Adrenal gland (tissue), 5 donors: Measurements from ENCODE around the gene NRXN3.

Source experiments
- POLR2A ChIP-seq, 2 donors: fragments of 450-650 bp; IDR thresholded peaks; one replicate each; pipeline ENCODE4 v1.6.1; 2017; ENCODE audit warnings: antibody characterized with exemption in 2 of 2, mild to moderate bottlenecking in 2 of 2, moderate library complexity in 1 of 2
- TF ChIP-seq, protein P1 (sequence below), 6 experiments: fragments of 450-650 bp in 4 of 6; fragments of 200-600 bp in 2 of 6; sonication (generic) in 1 of 6; IDR thresholded peaks; 1 replicate in 5 of 6; 2 replicates in 1 of 6; pipeline versions ENCODE4 v1.5.1 to v1.8.0; 2016 to 2021; ENCODE audit warnings: antibody characterized with exemption in 6 of 6, mild to moderate bottlenecking in 2 of 6, moderate library complexity in 1 of 6
- donor health status: DM: no; HTN: no; CAD: no.

DNA sequence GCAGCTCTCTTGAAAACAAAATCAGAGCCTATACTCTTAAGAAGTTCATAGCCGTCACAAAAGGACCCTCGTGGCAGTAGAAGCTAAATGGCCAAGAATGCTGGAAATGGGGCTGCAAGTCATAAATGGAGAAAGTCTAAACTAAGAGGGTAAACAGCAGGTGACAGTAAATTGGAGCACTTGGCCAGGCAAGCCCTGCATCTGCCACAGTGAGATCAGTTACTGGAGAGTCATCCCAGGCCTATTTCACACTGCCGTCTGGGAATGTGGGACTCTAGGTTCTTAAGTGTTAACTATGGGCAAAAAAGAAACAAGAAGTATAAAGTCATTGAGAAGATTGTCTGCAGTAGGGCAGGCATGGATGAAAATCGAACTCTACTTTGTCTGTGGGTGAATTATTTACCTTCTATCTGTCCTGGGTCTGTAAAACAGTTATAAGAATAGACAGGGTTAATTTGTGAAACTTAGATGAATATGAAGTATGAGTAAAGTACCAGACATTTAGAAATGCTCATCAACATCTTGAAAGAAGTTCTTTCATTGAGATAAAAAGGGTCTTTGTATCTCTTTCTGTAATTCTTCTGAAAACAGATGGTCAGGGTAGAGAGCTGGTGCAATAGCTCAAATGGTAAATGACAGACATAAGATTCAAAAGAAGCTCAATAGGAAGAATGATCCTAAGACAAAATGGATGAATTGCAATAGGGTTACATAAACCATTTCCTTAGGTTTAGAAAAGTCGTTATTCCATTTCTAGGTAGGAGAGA lies 1248.7 kb downstream of the NRXN3 start:
- TF ChIP-seq, protein P1, sequence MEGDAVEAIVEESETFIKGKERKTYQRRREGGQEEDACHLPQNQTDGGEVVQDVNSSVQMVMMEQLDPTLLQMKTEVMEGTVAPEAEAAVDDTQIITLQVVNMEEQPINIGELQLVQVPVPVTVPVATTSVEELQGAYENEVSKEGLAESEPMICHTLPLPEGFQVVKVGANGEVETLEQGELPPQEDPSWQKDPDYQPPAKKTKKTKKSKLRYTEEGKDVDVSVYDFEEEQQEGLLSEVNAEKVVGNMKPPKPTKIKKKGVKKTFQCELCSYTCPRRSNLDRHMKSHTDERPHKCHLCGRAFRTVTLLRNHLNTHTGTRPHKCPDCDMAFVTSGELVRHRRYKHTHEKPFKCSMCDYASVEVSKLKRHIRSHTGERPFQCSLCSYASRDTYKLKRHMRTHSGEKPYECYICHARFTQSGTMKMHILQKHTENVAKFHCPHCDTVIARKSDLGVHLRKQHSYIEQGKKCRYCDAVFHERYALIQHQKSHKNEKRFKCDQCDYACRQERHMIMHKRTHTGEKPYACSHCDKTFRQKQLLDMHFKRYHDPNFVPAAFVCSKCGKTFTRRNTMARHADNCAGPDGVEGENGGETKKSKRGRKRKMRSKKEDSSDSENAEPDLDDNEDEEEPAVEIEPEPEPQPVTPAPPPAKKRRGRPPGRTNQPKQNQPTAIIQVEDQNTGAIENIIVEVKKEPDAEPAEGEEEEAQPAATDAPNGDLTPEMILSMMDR (IDR thresholded peaks at IDR 0.05): no peak
- no peak for TF ChIP-seq POLR2A (IDR thresholded peaks at IDR 0.05)
